Psoas muscle (tissue), 8 donors: Measurements from ENCODE around the gene KRTCAP2. TPM values are rescaled to one million over a fixed set of nuclear protein-coding genes. Genes with fewer than 3 reads are reported as not detected.
A peak's percentile ranks its signal among the peaks of the same experiment; 100 is the strongest.

ENCODE experiments used
- ATAC-seq, 4 donors: fragments of 200-7000 bp; cut with Tn5 transposase; one replicate each; pipeline ENCODE4 v1.9.1; 2020; ENCODE audit warnings: moderate library complexity in 3 of 4, mild to moderate bottlenecking in 2 of 4
- DNase-seq, 2 donors: peaks; one replicate each; pipeline ENCODE4 v3.0.0-alpha.2; 2020
- H3K27ac ChIP-seq: fragments of 200-600 bp; one replicate; pipeline ENCODE4 v1.8.0; 2022
- H3K27me3 ChIP-seq, 3 donors: fragments of 200-600 bp in 1 of 3; one replicate each; pipeline versions ENCODE4 v1.6.1 to v1.8.0; 2013 to 2022; ENCODE audit warnings: low read length in 2 of 3, mild to moderate bottlenecking in 2 of 3, moderate library complexity in 1 of 3; ENCODE audit not compliant: insufficient read depth in 3 of 3
- H3K36me3 ChIP-seq, 2 donors: fragments of 200-600 bp in 1 of 2; one replicate each; pipeline versions ENCODE4 v1.6.1 to v1.8.0; 2013 to 2022; ENCODE audit warnings: low read depth in 1 of 2, mild to moderate bottlenecking in 1 of 2, moderate library complexity in 1 of 2; ENCODE audit not compliant: insufficient read depth in 1 of 2
- H3K4me1 ChIP-seq: fragments of 200-600 bp; one replicate; pipeline ENCODE4 v1.8.0; 2022
- H3K4me3 ChIP-seq: fragments of 200-600 bp; one replicate; pipeline ENCODE4 v1.8.0; 2022; ENCODE audit warnings: mild to moderate bottlenecking
- H3K9me3 ChIP-seq: fragments of 200-600 bp; one replicate; pipeline ENCODE4 v1.8.0; 2022
- CTCF ChIP-seq: fragments of 200-600 bp; IDR thresholded peaks from one replicate; pipeline ENCODE4 v1.8.0; 2022; ENCODE audit warnings: antibody characterized with exemption
- WGBS, 3 donors: extraction: QIAGEN DNeasy Blood & Tissue Kit; methylation state at CpG; one replicate each; pipeline versions ENCODE4 v1.1.6 to v1.1.7; 2013; 5-methylcytosine and 5-hydroxymethylcytosine counted together
- intact Hi-C, 2 donors: fragments of 100-400 bp; cut with DNase I; formaldehyde crosslinking; loops; one replicate each; pipeline versions ENCODE4 v1.11.0 to v1.14.2; 2022
- polyA plus RNA-seq, 3 donors: library from polyadenylated mRNA; stranded (reverse); fragments of 200-250 nt; gene quantifications; one replicate each; pipeline ENCODE4 v1.2.3, GENCODE V29; 2013
- total RNA-seq, 4 donors: library from RNA; stranded (reverse); fragmentation: NEBNext Ultra II Directional in 2 of 4; extraction: Animal tissue kit (Norgen Biotek cat#: 25700) in 2 of 4; gene quantifications; one replicate each; pipeline versions ENCODE4 v1.2.1 to v1.2.4, GENCODE V29; 2021 to 2023
- donor health status: healthy with polysubstance abuse.
- donor health status: DM: no; HTN: no; CAD: no; lungs with moderate emphysema.
- donor health status: Bipolar disorder and iron deficiency.
- donor health status: healthy.
- donor health status: DM: yes; HTN: yes; CAD: no.
- donor health status: DM: no; HTN: no; CAD: no.
- donor health status: DM: no; HTN: no; CAD: no.
- donor health status: DM: yes; HTN: yes; CAD: no.

Gene KRTCAP2
- total and polyA plus RNA-seq, 7 donors: 115 to 171 (median 137) TPM

- 15 to 20% (median 19%) methylated on average over 13 of the region's 13 CpGs for WGBS, 3 donors
- TF ChIP-seq CTCF: peak; percentile 82
- H3K9me3 ChIP-seq: no peaks in the 10 kb centered on the region
- peak overlapping the region; percentile 100 for H3K4me3 ChIP-seq
- peaks cover 3 to 21% of the 10 kb centered on the region in 2 donors for H3K36me3 ChIP-seq
- no peaks in the 10 kb centered on the region for H3K27me3 ChIP-seq
- peak; percentile 49 to 59 (median 51) for ATAC-seq
- peaks cover 21% of the 10 kb centered on the region for H3K4me1 ChIP-seq
- intact Hi-C loops: loop anchor here in 1 of 2 donors (1.0 kb wide), 1 partner anchor 20 kb away; no protein-coding TSS in a partner anchor
- DNase-seq: peak; percentile 86 to 90
- H3K27ac ChIP-seq: peak overlapping the region; percentile 99
Observed at GRCh38 chr1:155206891-155207805, 34.0 kb upstream of the KRTCAP2 start.

- intact Hi-C loops: loop anchor here in 1 of 2 donors (1.0 kb wide), 1 partner anchor 21 kb away; no protein-coding TSS in a partner anchor
- no peak for TF ChIP-seq CTCF
- Histone ChIP-seq H3K27me3 (no peaks in the 10 kb centered on the region), H3K36me3 (peaks cover 0 to 11% of the 10 kb centered on the region in 2 donors), H3K9me3 (no peaks in the 10 kb centered on the region), H3K4me3 (no peak overlapping the region), H3K4me1 (peaks cover 21% of the 10 kb centered on the region), H3K27ac (no peak overlapping the region)
- DNase-seq: peak in 1 of 2 donors; percentile 17
- 68 to 82% (median 76%) methylated on average over 9 of the region's 9 CpGs for WGBS, 3 donors
- ATAC-seq: no peak
Observed at GRCh38 chr1:155205969-155206593, 33.0 kb upstream of the KRTCAP2 start.

- Histone ChIP-seq H3K4me1 (peaks cover 21% of the 10 kb centered on the region), H3K9me3 (no peaks in the 10 kb centered on the region), H3K36me3 (peaks cover 0 to under 1% of the 10 kb centered on the region in 2 donors), H3K27ac (no peak overlapping the region), H3K27me3 (no peaks in the 10 kb centered on the region), H3K4me3 (no peak overlapping the region)
- ATAC-seq: no peak
- DNase-seq: peak in 1 of 2 donors; percentile 39
- WGBS, 3 donors: 92 to 96% (median 93%) methylated on average over 14 of the region's 14 CpGs
- intact Hi-C loops: no loop called here
- no peak for TF ChIP-seq CTCF
Observed at GRCh38 chr1:155205035-155205434, 31.9 kb upstream of the KRTCAP2 start.

GRCh38 chr1:155202731-155203515, 29.8 kb upstream of the KRTCAP2 start:
- Histone ChIP-seq H3K27me3 (no peaks in the 10 kb centered on the region), H3K9me3 (no peaks in the 10 kb centered on the region), H3K4me3 (no peak overlapping the region), H3K27ac (no peak overlapping the region), H3K36me3 (no peaks in the 10 kb centered on the region), H3K4me1 (peaks cover 9% of the 10 kb centered on the region)
- ATAC-seq (no peak), DNase-seq (peak in 1 of 2 donors; percentile 31)
- 87 to 90% (median 87%) methylated on average over 19 of the region's 19 CpGs for WGBS, 3 donors
- intact Hi-C loops: no loop called here
- TF ChIP-seq CTCF: no peak
